T-helper 1 cell treated with Interleukin-12 subunit alpha and Interleukin-12 subunit beta and Interleukin-4 antibody, amounts not matched to agents 30 ng/mL and 1 ng/mL, for 36 hours (primary cell): ENCODE data around the gene PDXP. TPM values are rescaled to one million over a fixed set of nuclear protein-coding genes. Genes with fewer than 3 reads are reported as not detected.
"Not testable (repeated sequence)": the region's sequence is repeated elsewhere in the genome, so short reads cannot be mapped to it uniquely, and the experiment has no call there.

ENCODE experiments used
- intact Hi-C: fragments of 100-400 bp; cut with micrococcal nuclease; formaldehyde crosslinking; loops from one replicate; pipeline ENCODE4 v1.15.1; 2024
- total RNA-seq: library from RNA; stranded (reverse); gene quantifications from 2 replicates; pipeline ENCODE4 v1.2.3, GENCODE V29; 2022

Gene PDXP
- 17.7 and 20.6 TPM in 2 replicates for total RNA-seq

DNA sequence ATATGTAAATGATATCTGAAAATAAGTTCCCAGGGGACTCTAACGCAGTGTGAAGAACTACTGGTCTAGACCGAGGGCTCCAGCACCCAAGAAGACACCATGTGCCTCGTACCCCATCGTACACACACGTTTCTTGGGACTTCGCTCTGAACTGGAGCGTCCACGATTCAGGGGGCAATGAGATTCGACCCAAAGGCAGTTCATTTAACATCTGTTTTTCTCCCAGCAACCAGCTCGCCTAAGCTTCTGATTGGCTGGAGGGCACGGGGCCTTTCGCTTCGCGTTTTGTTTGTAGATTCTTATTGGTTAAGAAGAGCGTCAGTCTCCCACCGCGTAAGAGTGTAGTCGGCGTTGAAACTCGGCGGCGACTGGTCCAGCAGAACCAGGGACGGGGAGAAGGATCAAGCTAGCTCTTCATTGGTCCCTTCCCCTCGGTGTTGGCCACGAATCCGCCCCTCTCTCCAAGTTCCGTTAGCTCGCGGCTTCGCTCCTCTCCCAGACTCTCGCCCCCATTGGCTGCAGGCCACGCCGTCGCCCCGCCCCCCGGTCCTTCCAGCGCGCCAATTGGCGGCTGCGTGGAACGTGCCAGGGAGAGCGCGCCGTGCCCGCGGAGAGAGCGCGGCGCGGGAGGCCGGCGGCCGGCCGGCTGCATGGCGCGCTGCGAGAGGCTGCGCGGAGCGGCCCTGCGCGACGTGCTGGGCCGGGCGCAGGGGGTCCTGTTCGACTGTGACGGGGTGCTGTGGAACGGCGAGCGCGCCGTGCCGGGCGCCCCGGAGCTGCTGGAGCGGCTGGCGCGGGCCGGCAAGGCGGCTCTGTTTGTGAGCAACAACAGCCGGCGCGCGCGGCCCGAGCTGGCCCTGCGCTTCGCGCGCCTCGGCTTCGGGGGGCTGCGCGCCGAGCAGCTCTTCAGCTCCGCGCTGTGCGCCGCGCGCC lies at the start of gene PDXP:
Gene PDXP, plus strand, starts transcription at position 591 of the 933 bp plus-strand sequence. Its CDS starts 60 bp downstream, at position 651.
- intact Hi-C loops = loop anchor here (1.0 to 10.0 kb wide), 7 partner anchors 15 to 846 kb away; partner anchors contain the start of genes DDX17 and GGA1

- intact Hi-C loops = loop anchor here (1.0 to 5.0 kb wide), 10 partner anchors 14 to 1221 kb away; partner anchors contain the start of genes C22orf23, IL2RB, MAFF and PLA2G6
These were observed 49.0 kb upstream of the PDXP start for GRCh38 chr22:37609240-37610152.

GRCh38 chr22:37610153-37610475 lies 48.4 kb upstream of the PDXP start:
- intact Hi-C loops = not testable (repeated sequence)

- intact Hi-C loops = no loop called here
These were observed 47.9 kb upstream of the PDXP start for GRCh38 chr22:37610480-37611129.

- intact Hi-C loops = no loop called here
These were observed 47.3 kb upstream of the PDXP start for GRCh38 chr22:37611207-37611606.

DNA sequence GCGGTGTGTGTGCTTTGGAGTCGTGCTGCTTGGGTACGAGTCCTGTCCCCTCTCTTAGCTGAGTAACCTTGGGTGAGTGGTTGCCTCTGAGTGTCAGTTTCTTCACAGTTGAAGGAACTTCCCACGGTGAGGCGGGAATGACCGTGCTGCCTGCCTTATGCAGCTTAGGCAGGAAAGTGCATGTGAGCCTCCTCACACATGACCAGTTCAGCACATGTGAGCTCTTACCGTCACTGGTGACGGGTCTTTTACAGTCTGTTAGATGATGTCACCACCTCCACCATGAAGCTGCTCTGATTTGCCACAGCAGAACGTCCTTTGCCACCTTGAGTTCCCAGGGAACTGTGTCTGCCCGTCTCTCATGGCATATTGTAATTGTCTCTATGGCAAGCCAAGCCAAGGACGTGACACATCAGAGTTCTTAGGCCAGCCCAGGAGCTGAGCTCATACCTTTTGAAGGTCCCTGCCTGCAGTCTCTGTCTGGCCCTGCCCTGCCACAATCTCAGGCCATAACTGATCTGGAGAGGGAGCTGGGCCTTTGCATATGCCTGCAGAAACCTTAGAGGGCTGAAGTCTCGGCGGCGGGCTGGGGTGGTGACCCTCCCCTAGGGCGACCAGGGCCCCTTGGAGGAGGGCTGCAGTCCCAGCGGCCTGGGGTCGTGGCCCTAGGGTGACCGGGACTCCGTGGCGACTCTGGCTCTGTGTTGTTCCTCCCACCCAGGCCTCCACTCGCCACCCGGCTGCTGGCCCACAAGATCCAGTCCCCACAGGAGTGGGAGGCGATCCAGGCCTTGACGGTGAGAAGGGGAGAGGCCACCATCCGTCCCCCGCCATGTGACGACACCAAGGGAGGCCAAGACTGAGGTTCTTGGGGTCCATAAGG lies 42.1 kb upstream of the PDXP start:
- intact Hi-C loops = no loop called here

- intact Hi-C loops = no loop called here
These were observed 41.1 kb upstream of the PDXP start for GRCh38 chr22:37617431-37617830.

DNA sequence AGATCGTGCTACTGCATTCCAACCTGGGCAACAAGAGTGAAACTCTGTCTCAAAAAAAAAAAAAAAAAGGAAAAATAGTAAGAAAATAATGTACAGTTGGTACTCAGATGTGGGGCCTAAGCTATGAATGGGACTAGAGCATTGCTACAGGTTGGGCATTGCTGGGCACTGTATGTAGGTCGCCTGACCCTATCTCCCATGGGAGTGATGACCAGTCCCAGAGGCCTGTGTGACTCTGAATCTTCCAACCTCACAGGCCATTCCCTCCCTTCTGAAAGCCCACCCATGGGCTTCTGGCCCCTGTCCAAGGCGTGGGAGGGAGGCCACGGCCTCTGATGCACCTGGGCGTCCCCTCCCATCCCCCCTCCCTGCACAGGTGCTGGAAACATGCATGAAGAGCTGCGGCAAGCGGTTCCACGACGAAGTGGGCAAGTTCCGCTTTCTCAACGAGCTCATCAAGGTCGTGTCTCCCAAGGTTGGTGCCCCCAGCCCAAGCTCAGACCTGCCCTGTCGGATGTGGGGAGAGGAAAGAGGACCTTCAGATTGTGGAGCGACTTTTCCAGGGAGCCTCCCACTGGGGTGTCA lies 40.4 kb upstream of the PDXP start:
- intact Hi-C loops = no loop called here

DNA sequence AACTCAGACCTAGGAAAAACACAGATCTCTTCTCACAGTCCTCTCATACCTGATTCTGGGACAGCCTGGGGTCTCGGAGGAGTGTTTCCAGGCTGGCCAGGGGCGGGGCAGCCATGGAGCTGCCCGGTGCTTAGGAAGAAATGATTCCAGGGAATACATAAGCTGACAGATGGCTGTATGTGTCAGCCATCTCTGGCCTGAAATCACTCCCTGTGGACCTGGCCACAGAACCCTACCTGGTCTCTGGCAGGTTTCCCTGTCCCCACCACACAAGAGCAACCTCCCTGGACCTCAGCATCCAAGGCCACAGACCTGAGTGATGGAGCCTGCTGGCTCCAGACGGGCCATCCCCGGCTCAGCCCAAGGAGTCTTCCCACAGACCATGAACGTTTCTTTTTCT lies 39.8 kb upstream of the PDXP start:
- intact Hi-C loops = no loop called here

DNA sequence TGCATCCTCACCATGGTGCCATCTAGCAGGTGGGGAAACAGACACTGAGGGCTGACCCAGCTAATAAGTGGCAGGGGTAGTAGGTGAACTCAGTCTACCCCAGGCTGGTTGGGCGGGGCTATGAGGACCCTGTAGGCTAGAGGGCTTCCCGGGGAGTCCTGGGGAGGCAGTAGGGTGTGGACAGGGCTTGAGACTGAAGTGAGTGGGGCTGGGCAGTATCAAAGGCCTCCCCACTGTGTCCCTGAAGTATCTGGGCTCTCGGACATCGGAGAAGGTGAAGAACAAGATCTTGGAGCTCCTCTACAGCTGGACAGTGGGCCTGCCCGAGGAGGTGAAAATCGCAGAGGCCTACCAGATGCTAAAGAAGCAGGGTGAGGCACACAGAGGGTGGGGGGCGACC lies 38.5 kb upstream of the PDXP start:
- intact Hi-C loops = no loop called here

DNA sequence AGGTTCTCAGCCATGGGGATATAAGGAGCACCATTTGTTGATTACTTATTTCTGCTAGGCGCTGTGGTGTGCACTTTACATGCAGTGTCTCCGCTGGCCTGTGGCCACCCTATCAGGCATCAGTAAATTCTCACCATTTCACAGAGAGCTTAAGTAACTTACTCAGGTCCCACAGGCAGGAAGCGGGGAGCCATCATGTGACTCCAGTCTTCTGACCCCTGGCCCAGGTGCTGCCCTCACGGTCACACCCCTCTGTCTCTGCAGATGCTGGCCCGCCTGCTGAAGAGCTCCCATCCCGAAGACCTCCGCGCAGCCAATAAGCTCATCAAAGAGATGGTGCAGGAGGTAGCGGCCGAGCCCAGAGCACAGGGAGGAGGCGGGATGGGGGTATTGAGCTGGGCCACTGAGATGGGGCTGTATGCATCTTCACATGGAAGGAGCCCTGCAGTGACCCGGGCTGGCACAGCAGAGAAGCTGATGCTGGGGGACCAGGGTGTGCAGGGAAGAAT lies 37.1 kb upstream of the PDXP start:
- intact Hi-C loops = no loop called here

DNA sequence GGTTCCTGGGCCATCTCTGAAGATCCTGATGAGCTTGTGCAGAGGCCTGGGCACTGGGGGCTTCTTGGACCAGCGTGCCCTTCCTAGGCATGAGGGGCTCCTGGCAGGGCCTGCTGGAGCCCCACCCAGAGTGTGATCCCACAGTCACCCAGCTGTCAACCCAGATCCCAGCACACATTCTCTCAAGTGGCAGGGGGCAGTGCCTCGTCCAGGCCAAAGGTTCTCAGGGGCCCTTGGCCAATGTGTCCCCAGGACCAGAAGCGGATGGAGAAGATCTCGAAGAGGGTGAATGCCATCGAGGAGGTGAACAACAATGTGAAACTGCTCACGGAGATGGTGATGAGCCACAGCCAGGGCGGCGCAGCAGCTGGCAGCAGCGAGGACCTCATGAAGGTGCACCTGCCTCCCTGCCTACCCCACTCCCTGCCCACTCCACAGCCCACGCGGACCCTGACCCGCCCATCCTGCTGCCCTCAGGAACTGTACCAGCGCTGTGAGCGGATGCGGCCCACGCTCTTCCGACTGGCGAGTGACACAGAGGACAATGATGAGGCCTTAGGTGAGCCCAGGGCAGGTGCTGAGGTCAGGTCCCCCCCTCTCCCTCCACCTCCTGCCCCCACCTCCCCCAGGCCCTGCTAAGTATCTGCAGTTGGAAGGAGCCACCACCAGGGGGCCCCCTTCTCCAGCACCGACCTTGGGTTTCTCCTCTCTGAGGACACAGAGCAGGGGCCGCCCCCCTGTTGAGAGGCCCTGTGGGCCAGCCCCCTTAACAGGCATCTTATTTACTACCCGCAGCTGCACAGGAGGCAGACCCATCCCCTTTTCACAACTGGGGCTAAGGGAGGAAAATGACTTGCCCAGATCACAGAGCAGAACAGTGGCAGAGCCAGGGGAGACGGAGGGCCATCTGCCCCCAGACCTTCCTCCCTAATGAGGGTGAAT lies 35.2 kb upstream of the PDXP start:
- intact Hi-C loops = loop anchor here (1.0 to 2.0 kb wide), 6 partner anchors 11 to 58 kb away; partner anchors contain the start of genes PDXP and SH3BP1

DNA sequence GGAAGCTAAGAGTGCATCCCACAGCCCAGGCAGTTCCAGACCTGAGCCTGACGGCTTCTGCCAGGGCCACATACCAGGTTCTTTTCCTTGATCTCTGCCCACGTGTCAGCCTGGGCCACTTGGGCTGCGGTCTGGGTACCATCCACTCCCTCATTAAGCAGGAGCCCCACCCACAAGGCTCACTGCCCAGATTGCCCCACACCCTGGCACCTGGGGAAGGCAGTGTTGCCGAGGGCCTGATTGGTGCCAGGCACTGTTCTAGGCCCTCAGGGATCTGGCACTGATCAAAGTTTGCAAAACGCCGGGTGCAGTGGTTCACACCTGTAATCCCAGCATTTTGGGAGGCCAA lies 34.5 kb upstream of the PDXP start:
- intact Hi-C loops = no loop called here

GRCh38 chr22:37624876-37625275 lies 33.6 kb upstream of the PDXP start:
- intact Hi-C loops = no loop called here

- intact Hi-C loops = no loop called here
These were observed 32.8 kb upstream of the PDXP start for GRCh38 chr22:37625737-37626136.

GRCh38 chr22:37626144-37626543 lies 32.4 kb upstream of the PDXP start:
- intact Hi-C loops = no loop called here

DNA sequence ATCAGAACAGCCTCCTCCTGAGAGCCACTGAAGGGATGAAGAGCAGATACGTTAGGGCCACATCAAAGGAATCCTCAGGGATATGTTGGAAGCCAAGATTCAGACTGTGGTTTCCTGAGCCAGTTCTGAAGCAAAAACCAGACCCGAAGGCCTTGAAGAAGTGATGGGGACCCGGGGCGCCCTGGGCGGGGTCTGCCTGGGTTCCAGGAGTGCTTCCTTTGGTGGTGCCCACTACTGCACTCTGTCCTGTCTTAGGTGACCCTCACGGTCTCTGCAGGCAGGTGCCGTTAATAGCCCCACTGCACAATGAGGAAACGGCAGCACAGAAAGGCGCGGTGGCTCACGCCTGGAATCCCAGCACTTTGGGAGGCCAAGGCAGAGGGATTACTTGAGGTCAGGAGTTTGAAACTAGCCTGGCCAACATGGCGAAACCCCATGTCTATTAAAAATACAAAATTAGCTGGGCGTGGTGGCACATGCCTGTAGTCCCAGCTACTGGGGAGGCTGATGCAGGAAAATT lies 31.9 kb upstream of the PDXP start:
- intact Hi-C loops = loop anchor here (1.0 kb wide), 1 partner anchor 12 kb away; no protein-coding TSS in a partner anchor

- intact Hi-C loops = loop anchor here (1.0 kb wide), 1 partner anchor 11 kb away; no protein-coding TSS in a partner anchor
These were observed 31.4 kb upstream of the PDXP start for GRCh38 chr22:37627121-37627520.
